ENCODE measurements around the gene RBM6. TPM values are rescaled to one million over a fixed set of nuclear protein-coding genes. Genes with fewer than 3 reads are reported as not detected.

The RBM6 gene
- total RNA-seq, 1 experiment from 2014 or later = 58.3 TPM

DNA sequence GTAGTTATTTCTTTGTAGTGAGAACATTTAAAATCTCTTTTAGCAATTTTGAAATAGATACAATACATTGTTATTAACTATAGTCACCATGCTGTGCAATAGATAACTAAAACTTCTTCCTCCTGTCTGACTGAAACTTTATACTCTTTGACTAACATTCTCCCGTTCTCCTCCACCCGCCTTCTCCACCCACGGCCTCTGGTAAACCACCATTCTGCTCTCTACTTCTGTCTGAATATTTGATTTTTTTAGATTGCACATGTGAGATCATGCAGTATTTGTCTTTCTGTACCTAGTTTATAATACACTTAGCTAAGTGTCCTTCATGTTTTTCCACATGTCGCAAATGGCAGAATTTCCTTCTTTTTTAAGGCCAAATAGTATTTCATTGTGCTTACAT lies 76.0 kb downstream of the RBM6 start:
- Histone ChIP-seq H3K79me2 (ENCODE audit: insufficient read depth, low read length) (peaks cover 30% of the 10 kb centered on the region), H3K4me2 (ENCODE audit: low read length) (no peak overlapping the region), H3K27me3 (ENCODE audit: insufficient read depth, low read length) (no peaks in the 10 kb centered on the region), H3K36me3 (ENCODE audit: control insufficient read depth in 1 of 2, insufficient read depth in 2 of 2, low read length in 2 of 2) (no peaks in the 10 kb centered on the region; a peak in 2 of 4 replicates), H3K27ac (ENCODE audit: low read depth, low read length) (no peak overlapping the region), H3K9me2 (ENCODE audit: insufficient read depth) (no peaks in the 10 kb centered on the region), H4K20me1 (ENCODE audit: insufficient read depth) (no peaks in the 10 kb centered on the region), H3K9me3 (ENCODE audit: control insufficient read depth in 1 of 2, insufficient read depth in 1 of 2, low read depth in 1 of 2, low read length in 2 of 2) (no peaks in the 10 kb centered on the region), H3K9ac (ENCODE audit: low read length) (no peak overlapping the region), H3K4me3 (replicated peaks in 1 of 2; ENCODE audit: low read depth in 1 of 2, low read length in 2 of 2) (no peak overlapping the region), H2AFZ (ENCODE audit: low read depth, low read length, poor library complexity, severe bottlenecking) (no peak overlapping the region), H3K4me1 (ENCODE audit: control insufficient read depth in 1 of 2, insufficient read depth in 2 of 2, low read length in 2 of 2) (0 out of 4 replicates have a peak, but pooled peaks cover 0 to 5% of the 10 kb centered on the region in 2 experiments)
- DNase-seq (ENCODE audit: low read depth, low spot score) (no peak), ATAC-seq (no peak)
- TF ChIP-seq EZH2 (IDR thresholded peaks at IDR 0.05) = no peak
- no peak for TF ChIP-seq YY1 (IDR thresholded peaks at IDR 0.05; ENCODE audit: extremely low read depth, insufficient replicate concordance, low read depth, low read length)
- no peak for TF ChIP-seq SP1 (IDR thresholded peaks at IDR 0.05; ENCODE audit: low read depth)
- no peak for TF ChIP-seq EZH2phosphoT487 (IDR thresholded peaks at IDR 0.05; ENCODE audit: borderline replicate concordance)
- no peak for TF ChIP-seq EGR1 (IDR thresholded peaks at IDR 0.05; ENCODE audit: low read depth)
- no peak for TF ChIP-seq POLR2A (IDR thresholded peaks at IDR 0.05; ENCODE audit: borderline replicate concordance, extremely low read depth, insufficient read depth, insufficient read length)
- no peak for TF ChIP-seq ZNF274 (IDR thresholded peaks at IDR 0.05; ENCODE audit: low read depth, low read length)
- TF ChIP-seq, protein P1, sequence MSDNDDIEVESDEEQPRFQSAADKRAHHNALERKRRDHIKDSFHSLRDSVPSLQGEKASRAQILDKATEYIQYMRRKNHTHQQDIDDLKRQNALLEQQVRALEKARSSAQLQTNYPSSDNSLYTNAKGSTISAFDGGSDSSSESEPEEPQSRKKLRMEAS (IDR thresholded peaks at IDR 0.05) = no peak
- TF ChIP-seq, protein P2, sequence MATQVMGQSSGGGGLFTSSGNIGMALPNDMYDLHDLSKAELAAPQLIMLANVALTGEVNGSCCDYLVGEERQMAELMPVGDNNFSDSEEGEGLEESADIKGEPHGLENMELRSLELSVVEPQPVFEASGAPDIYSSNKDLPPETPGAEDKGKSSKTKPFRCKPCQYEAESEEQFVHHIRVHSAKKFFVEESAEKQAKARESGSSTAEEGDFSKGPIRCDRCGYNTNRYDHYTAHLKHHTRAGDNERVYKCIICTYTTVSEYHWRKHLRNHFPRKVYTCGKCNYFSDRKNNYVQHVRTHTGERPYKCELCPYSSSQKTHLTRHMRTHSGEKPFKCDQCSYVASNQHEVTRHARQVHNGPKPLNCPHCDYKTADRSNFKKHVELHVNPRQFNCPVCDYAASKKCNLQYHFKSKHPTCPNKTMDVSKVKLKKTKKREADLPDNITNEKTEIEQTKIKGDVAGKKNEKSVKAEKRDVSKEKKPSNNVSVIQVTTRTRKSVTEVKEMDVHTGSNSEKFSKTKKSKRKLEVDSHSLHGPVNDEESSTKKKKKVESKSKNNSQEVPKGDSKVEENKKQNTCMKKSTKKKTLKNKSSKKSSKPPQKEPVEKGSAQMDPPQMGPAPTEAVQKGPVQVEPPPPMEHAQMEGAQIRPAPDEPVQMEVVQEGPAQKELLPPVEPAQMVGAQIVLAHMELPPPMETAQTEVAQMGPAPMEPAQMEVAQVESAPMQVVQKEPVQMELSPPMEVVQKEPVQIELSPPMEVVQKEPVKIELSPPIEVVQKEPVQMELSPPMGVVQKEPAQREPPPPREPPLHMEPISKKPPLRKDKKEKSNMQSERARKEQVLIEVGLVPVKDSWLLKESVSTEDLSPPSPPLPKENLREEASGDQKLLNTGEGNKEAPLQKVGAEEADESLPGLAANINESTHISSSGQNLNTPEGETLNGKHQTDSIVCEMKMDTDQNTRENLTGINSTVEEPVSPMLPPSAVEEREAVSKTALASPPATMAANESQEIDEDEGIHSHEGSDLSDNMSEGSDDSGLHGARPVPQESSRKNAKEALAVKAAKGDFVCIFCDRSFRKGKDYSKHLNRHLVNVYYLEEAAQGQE (IDR thresholded peaks at IDR 0.05; ENCODE audit: low read depth) = no peak
- TF ChIP-seq, protein P3, sequence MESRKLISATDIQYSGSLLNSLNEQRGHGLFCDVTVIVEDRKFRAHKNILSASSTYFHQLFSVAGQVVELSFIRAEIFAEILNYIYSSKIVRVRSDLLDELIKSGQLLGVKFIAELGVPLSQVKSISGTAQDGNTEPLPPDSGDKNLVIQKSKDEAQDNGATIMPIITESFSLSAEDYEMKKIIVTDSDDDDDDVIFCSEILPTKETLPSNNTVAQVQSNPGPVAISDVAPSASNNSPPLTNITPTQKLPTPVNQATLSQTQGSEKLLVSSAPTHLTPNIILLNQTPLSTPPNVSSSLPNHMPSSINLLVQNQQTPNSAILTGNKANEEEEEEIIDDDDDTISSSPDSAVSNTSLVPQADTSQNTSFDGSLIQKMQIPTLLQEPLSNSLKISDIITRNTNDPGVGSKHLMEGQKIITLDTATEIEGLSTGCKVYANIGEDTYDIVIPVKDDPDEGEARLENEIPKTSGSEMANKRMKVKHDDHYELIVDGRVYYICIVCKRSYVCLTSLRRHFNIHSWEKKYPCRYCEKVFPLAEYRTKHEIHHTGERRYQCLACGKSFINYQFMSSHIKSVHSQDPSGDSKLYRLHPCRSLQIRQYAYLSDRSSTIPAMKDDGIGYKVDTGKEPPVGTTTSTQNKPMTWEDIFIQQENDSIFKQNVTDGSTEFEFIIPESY (IDR thresholded peaks at IDR 0.05; ENCODE audit: extremely low read depth, insufficient replicate concordance, low read length) = no peak
- no peak for TF ChIP-seq JUND (IDR thresholded peaks at IDR 0.05)
- TF ChIP-seq CEBPB (IDR thresholded peaks at IDR 0.05; ENCODE audit: low read depth) = no peak
- no peak for TF ChIP-seq CBX3 (IDR thresholded peaks at IDR 0.05; ENCODE audit: low read depth)
- TF ChIP-seq, protein P4, sequence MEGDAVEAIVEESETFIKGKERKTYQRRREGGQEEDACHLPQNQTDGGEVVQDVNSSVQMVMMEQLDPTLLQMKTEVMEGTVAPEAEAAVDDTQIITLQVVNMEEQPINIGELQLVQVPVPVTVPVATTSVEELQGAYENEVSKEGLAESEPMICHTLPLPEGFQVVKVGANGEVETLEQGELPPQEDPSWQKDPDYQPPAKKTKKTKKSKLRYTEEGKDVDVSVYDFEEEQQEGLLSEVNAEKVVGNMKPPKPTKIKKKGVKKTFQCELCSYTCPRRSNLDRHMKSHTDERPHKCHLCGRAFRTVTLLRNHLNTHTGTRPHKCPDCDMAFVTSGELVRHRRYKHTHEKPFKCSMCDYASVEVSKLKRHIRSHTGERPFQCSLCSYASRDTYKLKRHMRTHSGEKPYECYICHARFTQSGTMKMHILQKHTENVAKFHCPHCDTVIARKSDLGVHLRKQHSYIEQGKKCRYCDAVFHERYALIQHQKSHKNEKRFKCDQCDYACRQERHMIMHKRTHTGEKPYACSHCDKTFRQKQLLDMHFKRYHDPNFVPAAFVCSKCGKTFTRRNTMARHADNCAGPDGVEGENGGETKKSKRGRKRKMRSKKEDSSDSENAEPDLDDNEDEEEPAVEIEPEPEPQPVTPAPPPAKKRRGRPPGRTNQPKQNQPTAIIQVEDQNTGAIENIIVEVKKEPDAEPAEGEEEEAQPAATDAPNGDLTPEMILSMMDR (IDR thresholded peaks at IDR 0.05 in 2 of 3, conservative IDR thresholded peaks at IDR 0.05 in 1 of 3; ENCODE audit: borderline replicate concordance in 1 of 3, insufficient read depth in 1 of 3, low read depth in 2 of 3, low read length in 2 of 3) = no peak
- no peak for TF ChIP-seq POLR2AphosphoS5 (IDR thresholded peaks at IDR 0.05; ENCODE audit: low read depth, low read length)
- TF ChIP-seq SRF (IDR thresholded peaks at IDR 0.05; ENCODE audit: low read depth) = no peak
- no peak for TF ChIP-seq TCF7L2 (IDR thresholded peaks at IDR 0.05; ENCODE audit: borderline replicate concordance, extremely low read depth, insufficient read depth, insufficient read length)
- intact Hi-C loops (cut with micrococcal nuclease) = no loop called here
- BruUV-seq (replicated peaks) = no TSS peak
- ChIA-PET CTCF (no interaction called here), POLR2A (no interaction called here), RAD21 (ENCODE audit: low non-redundant PET in 1 of 2, low total read pairs in 2 of 2, uncharacterized antibody in 2 of 2, unreplicated experiment in 2 of 2) (no interaction called here)
